Neural cell (in vitro differentiated cells): ENCODE data around the gene KBTBD7. TPM values are rescaled to one million over a fixed set of nuclear protein-coding genes. Genes with fewer than 3 reads are reported as not detected.
A peak's percentile ranks its signal among the peaks of the same experiment; 100 is the strongest.

Experiments
- H2AFZ ChIP-seq: fragments of 200-600, 300-800 bp; sonication (generic), shearing (Covaris generic); 2 replicates; pipeline ENCODE4 v1.6.0; 2014; ENCODE audit warnings: low read depth, mild to moderate bottlenecking, antibody characterized with exemption, low read length, moderate library complexity
- H3F3A ChIP-seq: fragments of 200-600 bp; shearing (Covaris generic); 2 replicates; pipeline ENCODE4 v1.6.1; 2016; ENCODE audit warnings: mild to moderate bottlenecking, moderate library complexity, mixed read lengths, antibody characterized with exemption, low read length; ENCODE audit not compliant: insufficient read depth, poor library complexity, severe bottlenecking
- H3K27ac ChIP-seq: fragments of 200-600, 300-800 bp; sonication (generic), shearing (Covaris generic); 2 replicates; pipeline ENCODE4 v1.5.1; 2014; ENCODE audit warnings: mild to moderate bottlenecking, low read length, moderate library complexity
- H3K27me3 ChIP-seq: fragments of 300-800, 200-600 bp; sonication (generic), shearing (Covaris generic); 2 replicates; pipeline ENCODE4 v1.6.0; 2014; ENCODE audit warnings: mild to moderate bottlenecking, low read depth, low read length, moderate library complexity; ENCODE audit not compliant: insufficient read depth
- H3K36me3 ChIP-seq: fragments of 300-800, 200-600 bp; sonication (generic), shearing (Covaris generic); 2 replicates; pipeline ENCODE4 v1.5.1; 2014; ENCODE audit warnings: mild to moderate bottlenecking, antibody characterized with exemption, low read length, moderate library complexity; ENCODE audit not compliant: insufficient read depth
- H3K4me2 ChIP-seq: fragments of 300-800, 200-600 bp; sonication (generic), shearing (Covaris generic); 2 replicates; pipeline ENCODE4 v1.6.0; 2014; ENCODE audit warnings: mild to moderate bottlenecking, low read length
- H3K4me3 ChIP-seq: fragments of 300-800, 200-600 bp; sonication (generic), shearing (Covaris generic); 2 replicates; pipeline ENCODE4 v1.5.1; 2014; ENCODE audit warnings: mild to moderate bottlenecking, low read length, moderate library complexity
- H3K79me2 ChIP-seq: fragments of 200-600 bp; shearing (Covaris generic); replicated peaks from 2 replicates; pipeline ENCODE4 v1.6.0; 2014; ENCODE audit warnings: mild to moderate bottlenecking, low read length, moderate library complexity; ENCODE audit not compliant: insufficient read depth
- H3K9ac ChIP-seq: fragments of 300-800, 200-600 bp; sonication (generic), shearing (Covaris generic); 2 replicates; pipeline ENCODE4 v1.6.1; 2016; ENCODE audit warnings: mild to moderate bottlenecking, low read length, mixed read lengths
- H3K9me2 ChIP-seq: fragments of 200-600 bp; shearing (Covaris generic); 2 replicates; pipeline ENCODE4 v1.6.1; 2016; ENCODE audit warnings: mild to moderate bottlenecking, low read length, mixed read lengths; ENCODE audit not compliant: insufficient read depth
- H3K9me3 ChIP-seq: fragments of 200-600, 300-800 bp; sonication (generic), shearing (Covaris generic); 2 replicates; pipeline ENCODE4 v1.6.1; 2016; ENCODE audit warnings: mild to moderate bottlenecking, mixed run types, low read length, moderate library complexity, mixed read lengths
- H4K20me1 ChIP-seq: fragments of 200-600 bp; shearing (Covaris generic); 2 replicates; pipeline ENCODE4 v1.6.1; 2016; ENCODE audit warnings: mild to moderate bottlenecking, mixed run types; ENCODE audit not compliant: insufficient read depth
- EP300 ChIP-seq: fragments of 450-650 bp; conservative IDR thresholded peaks from 2 replicates; pipeline ENCODE4 v1.6.1; 2014; ENCODE audit warnings: antibody characterized with exemption, mild to moderate bottlenecking, moderate library complexity; ENCODE audit not compliant: poor library complexity, severe bottlenecking
- EZH2 ChIP-seq: fragments of 200-600, 300-800 bp; shearing (Covaris generic), sonication (generic); IDR thresholded peaks from 2 replicates; pipeline ENCODE4 v1.6.1; 2014; ENCODE audit warnings: antibody characterized with exemption, low read length, borderline replicate concordance, mild to moderate bottlenecking; ENCODE audit not compliant: insufficient read depth, poor library complexity, severe bottlenecking
- MXI1 ChIP-seq: fragments of 450-650 bp; conservative IDR thresholded peaks from 2 replicates; pipeline ENCODE4 v1.6.1; 2014; ENCODE audit warnings: antibody characterized with exemption, mild to moderate bottlenecking; ENCODE audit not compliant: poor library complexity, severe bottlenecking
- POLR2AphosphoS5 ChIP-seq: IDR thresholded peaks from 2 replicates; pipeline ENCODE4 v1.6.1; 2012
- RAD21 ChIP-seq: fragments of 450-650 bp; conservative IDR thresholded peaks from 2 replicates; pipeline ENCODE4 v1.6.1; 2014; ENCODE audit warnings: antibody characterized with exemption, mild to moderate bottlenecking, moderate library complexity
- SMC3 ChIP-seq: fragments of 450-650 bp; conservative IDR thresholded peaks from 2 replicates; pipeline ENCODE4 v1.6.1; 2014; ENCODE audit warnings: antibody characterized with exemption, mild to moderate bottlenecking, moderate library complexity; ENCODE audit not compliant: poor library complexity
- TAF1 ChIP-seq: IDR thresholded peaks from 2 replicates; pipeline ENCODE4 v1.6.1; 2012; ENCODE audit warnings: low read depth
- polyA plus RNA-seq: library from polyadenylated mRNA; depleted of rRNA; stranded (reverse); fragments of >200 nt; gene quantifications from 2 replicates; pipeline ENCODE4 v1.2.3, GENCODE V29; 2014
- TF ChIP-seq, protein P1 (sequence below): IDR thresholded peaks from 2 replicates; pipeline ENCODE4 v1.6.1; 2012; ENCODE audit warnings: borderline replicate concordance
- TF ChIP-seq, protein P2 (sequence below): fragments of 450-650 bp; IDR thresholded peaks from 2 replicates; pipeline ENCODE4 v1.5.1; 2014; ENCODE audit warnings: antibody characterized with exemption, mild to moderate bottlenecking, moderate library complexity; ENCODE audit not compliant: poor library complexity, severe bottlenecking

The KBTBD7 gene
- polyA plus RNA-seq, 1 donor from 2014 or later, result 28.0 TPM

DNA sequence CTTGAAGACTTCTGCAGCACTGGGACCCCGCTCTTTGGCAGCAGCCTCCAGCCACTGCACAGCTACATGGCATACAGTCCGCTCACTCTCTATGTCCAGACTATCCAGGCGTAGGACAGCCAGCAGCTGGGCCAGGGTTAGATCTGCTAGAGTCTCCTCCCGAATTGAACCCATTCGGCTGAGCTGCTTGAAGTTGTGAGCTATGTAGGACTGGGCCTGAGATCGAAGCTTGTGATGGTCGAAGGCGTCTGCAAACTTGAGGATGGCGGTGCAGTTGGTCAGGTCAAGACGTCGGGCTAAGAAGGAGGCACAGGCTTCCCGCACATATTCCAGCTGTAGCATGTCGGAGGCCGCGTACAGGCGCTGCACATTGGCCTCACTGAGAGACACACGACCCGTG, 900 bp downstream of the KBTBD7 start:
- Histone ChIP-seq H2AFZ (no peak overlapping the region), H3K9me3 (no peaks in the 10 kb centered on the region), H3K9me2 (no peaks in the 10 kb centered on the region), H3K27me3 (no peaks in the 10 kb centered on the region), H3K27ac (no peak overlapping the region), H3F3A (no peaks in the 10 kb centered on the region), H3K79me2 (peaks cover 9% of the 10 kb centered on the region), H4K20me1 (no peaks in the 10 kb centered on the region), H3K36me3 (no peaks in the 10 kb centered on the region), H3K9ac (peak overlapping the region; percentile 88), H3K4me2 (no peak overlapping the region), H3K4me3 (peak overlapping the region; percentile 86)
- TF ChIP-seq, protein P1, sequence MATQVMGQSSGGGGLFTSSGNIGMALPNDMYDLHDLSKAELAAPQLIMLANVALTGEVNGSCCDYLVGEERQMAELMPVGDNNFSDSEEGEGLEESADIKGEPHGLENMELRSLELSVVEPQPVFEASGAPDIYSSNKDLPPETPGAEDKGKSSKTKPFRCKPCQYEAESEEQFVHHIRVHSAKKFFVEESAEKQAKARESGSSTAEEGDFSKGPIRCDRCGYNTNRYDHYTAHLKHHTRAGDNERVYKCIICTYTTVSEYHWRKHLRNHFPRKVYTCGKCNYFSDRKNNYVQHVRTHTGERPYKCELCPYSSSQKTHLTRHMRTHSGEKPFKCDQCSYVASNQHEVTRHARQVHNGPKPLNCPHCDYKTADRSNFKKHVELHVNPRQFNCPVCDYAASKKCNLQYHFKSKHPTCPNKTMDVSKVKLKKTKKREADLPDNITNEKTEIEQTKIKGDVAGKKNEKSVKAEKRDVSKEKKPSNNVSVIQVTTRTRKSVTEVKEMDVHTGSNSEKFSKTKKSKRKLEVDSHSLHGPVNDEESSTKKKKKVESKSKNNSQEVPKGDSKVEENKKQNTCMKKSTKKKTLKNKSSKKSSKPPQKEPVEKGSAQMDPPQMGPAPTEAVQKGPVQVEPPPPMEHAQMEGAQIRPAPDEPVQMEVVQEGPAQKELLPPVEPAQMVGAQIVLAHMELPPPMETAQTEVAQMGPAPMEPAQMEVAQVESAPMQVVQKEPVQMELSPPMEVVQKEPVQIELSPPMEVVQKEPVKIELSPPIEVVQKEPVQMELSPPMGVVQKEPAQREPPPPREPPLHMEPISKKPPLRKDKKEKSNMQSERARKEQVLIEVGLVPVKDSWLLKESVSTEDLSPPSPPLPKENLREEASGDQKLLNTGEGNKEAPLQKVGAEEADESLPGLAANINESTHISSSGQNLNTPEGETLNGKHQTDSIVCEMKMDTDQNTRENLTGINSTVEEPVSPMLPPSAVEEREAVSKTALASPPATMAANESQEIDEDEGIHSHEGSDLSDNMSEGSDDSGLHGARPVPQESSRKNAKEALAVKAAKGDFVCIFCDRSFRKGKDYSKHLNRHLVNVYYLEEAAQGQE, result no peak

DNA sequence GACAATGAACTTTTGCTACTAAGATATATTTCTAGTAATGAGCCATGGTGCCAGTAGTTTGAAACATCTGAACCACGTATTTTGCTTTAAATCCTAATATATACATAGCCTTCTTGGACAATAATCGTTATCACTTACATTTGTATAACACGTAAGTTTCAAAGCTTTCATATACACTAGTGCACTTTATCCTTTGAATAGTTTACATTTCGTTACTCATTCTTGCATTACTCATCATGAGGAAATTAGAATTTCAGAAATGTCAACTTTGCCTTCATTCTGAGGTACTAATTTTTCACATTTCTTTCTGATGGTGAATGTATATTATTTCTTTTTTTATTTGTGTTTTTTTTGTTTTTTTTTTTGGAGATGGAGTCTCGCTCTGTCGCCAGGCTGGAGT, 5.8 kb downstream of the KBTBD7 start:
- Histone ChIP-seq H3F3A (no peaks in the 10 kb centered on the region), H4K20me1 (no peaks in the 10 kb centered on the region), H3K27ac (no peak overlapping the region), H3K27me3 (no peaks in the 10 kb centered on the region), H3K9me3 (no peaks in the 10 kb centered on the region), H3K4me2 (no peak overlapping the region), H3K79me2 (peaks cover 9% of the 10 kb centered on the region), H3K9ac (no peak overlapping the region), H3K36me3 (no peaks in the 10 kb centered on the region), H3K9me2 (no peaks in the 10 kb centered on the region), H3K4me3 (no peak overlapping the region), H2AFZ (no peak overlapping the region)
- TF ChIP-seq RAD21, result no peak
- TF ChIP-seq POLR2AphosphoS5, result no peak
- TF ChIP-seq EZH2, result no peak
- TF ChIP-seq, protein P2, sequence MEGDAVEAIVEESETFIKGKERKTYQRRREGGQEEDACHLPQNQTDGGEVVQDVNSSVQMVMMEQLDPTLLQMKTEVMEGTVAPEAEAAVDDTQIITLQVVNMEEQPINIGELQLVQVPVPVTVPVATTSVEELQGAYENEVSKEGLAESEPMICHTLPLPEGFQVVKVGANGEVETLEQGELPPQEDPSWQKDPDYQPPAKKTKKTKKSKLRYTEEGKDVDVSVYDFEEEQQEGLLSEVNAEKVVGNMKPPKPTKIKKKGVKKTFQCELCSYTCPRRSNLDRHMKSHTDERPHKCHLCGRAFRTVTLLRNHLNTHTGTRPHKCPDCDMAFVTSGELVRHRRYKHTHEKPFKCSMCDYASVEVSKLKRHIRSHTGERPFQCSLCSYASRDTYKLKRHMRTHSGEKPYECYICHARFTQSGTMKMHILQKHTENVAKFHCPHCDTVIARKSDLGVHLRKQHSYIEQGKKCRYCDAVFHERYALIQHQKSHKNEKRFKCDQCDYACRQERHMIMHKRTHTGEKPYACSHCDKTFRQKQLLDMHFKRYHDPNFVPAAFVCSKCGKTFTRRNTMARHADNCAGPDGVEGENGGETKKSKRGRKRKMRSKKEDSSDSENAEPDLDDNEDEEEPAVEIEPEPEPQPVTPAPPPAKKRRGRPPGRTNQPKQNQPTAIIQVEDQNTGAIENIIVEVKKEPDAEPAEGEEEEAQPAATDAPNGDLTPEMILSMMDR, result no peak
- TF ChIP-seq MXI1, result no peak
- TF ChIP-seq TAF1, result no peak
- no peak for TF ChIP-seq EP300
- TF ChIP-seq, protein P1, result no peak
- TF ChIP-seq SMC3, result no peak
